NCI-H524 treated with DMSO at 0.1 percent for 48 hours (cell line): ENCODE results near the gene LRP1.

ENCODE experiments used
- DNase-seq: peaks from one replicate; lab custom pipeline; 2025; lab: John Stamatoyannopoulos, UW

The LRP1 gene

DNA sequence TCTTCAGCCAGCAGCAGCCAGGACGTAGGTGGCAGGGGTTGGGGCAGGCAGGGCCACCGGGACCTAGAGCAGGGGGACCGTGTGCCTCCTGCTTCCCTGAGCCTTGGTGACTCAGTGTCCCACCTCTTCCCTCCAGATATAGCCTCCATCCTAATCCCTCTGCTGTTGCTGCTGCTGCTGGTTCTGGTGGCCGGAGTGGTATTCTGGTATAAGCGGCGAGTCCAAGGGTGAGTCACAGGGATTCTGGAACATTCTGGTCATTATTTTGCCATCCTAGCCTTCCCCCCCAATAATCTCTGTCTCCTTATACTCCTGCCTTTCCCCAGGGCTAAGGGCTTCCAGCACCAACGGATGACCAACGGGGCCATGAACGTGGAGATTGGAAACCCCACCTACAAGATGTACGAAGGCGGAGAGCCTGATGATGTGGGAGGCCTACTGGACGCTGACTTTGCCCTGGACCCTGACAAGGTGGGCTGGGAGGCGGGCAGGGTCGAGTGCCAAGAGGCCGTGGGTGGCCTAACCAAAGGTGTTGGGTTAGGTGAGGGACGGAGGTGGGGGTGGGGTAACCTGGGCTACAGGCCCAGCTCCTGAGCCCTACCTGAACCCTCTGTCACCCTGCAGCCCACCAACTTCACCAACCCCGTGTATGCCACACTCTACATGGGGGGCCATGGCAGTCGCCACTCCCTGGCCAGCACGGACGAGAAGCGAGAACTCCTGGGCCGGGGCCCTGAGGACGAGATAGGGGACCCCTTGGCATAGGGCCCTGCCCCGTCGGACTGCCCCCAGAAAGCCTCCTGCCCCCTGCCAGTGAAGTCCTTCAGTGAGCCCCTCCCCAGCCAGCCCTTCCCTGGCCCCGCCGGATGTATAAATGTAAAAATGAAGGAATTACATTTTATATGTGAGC lies 83.8 kb downstream of the LRP1 start:
- no peak for DNase-seq

DNA sequence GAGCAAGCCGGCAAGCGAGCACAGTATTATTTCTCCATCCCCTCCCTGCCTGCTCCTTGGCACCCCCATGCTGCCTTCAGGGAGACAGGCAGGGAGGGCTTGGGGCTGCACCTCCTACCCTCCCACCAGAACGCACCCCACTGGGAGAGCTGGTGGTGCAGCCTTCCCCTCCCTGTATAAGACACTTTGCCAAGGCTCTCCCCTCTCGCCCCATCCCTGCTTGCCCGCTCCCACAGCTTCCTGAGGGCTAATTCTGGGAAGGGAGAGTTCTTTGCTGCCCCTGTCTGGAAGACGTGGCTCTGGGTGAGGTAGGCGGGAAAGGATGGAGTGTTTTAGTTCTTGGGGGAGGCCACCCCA lies 84.4 kb downstream of the LRP1 start:
- no peak for DNase-seq

DNA sequence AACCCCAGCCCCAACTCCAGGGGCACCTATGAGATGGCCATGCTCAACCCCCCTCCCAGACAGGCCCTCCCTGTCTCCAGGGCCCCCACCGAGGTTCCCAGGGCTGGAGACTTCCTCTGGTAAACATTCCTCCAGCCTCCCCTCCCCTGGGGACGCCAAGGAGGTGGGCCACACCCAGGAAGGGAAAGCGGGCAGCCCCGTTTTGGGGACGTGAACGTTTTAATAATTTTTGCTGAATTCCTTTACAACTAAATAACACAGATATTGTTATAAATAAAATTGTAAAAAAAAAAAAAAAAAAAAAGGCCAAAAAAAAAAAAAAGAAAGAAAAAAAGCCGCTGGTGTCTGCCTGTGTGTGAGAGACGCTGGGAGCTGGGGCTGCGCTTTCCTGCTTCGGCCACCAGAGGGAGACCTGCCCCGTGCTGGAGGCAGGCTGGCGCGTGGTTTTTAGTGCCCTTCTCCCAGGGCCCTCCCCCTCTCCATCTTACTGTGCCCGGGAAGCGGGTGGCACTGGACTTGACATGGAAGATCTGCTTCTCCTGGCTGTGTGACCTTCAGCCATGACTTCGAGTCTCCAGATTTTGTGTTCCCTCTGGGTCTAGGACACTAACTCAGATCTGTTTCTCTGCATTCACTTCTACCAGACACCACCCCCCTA lies 84.9 kb downstream of the LRP1 start:
- DNase-seq = no peak

DNA sequence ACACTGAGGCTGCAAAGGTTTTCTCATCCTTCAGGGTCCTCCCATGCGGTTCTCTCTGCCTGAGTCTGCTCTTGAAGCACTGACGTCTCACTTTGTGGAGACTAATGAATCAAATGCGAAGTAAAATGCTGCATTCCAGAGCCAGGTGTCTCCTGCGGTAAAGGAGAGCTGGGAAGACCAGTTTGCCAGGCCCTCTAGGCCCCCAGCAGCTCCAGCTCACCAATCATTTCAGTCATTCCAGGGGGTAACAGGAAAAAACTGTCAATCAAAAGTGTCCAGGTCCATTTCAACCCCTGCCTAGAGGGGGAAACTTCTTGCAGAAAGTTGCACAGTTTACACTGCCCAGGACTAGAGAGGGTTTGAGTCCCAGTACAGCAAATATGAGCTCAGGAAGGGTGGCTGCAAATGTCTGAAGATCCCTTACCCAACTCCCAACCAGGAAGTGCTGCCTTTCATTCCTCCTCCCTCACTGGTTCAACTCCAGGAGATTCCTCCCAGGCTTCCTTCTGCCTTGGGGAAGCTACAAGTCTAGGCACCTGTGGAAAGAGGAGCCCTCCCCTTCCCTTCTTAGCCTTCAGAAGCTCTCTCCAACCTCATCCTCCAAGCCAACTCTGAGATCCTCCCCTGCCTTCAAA lies 85.6 kb downstream of the LRP1 start:
- DNase-seq = no peak

DNA sequence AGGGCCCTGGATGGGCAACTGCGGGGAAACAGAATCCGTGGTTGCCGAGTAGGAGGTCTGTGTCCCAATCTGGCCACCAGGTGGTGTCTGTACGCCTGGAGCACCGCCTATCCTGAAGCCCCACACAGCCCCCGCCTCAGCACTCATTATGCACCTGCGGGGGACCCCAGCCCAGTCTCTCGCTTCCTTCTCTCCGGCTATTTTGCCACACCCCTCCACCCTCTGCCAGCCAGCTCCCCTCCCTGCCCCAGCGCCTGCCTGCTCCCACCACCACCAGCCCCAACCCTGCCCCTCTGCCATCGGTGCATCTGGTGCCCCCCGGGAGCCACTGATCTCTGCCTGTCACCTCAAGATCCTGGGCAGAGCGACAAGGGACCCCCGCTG lies 86.1 kb downstream of the LRP1 start:
- no peak for DNase-seq

DNA sequence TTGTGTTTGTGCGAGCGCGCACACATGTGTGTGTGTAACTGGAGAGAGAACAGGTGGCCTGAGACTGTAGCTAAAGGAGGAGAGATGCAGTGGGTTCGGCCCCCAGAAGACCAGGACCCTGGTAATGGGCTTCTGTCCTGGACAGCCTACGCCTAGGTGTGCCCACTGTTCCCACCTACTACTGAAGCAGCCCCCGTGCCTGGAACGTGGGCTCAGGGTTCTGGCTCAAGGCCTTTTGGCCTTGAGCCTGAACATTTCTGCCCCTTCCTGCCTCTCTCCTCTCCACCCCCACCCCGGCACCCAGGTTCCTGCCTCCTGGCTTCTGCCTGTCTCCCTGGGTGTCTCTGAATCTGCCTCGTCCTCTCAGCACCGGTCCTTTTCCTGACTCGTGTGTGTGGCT lies 86.8 kb downstream of the LRP1 start:
- no peak for DNase-seq

DNA sequence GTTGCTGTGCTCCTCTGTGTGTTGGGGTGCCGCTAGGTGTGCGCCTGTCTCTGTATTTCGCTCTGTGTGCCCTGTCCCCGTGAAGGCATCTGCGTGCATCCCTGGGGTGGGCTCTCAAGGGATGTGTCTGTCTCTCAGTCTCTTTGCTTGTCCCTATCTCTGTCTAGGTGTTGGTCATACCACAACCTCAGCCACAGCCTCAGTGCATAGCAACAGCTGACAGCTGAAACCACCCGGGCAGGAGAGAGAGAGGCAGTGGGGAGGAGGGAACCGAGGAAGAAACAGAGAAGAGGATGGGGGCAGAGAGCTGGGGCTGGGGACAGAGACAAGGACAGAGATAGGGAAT lies 87.4 kb downstream of the LRP1 start:
- DNase-seq = no peak

DNA sequence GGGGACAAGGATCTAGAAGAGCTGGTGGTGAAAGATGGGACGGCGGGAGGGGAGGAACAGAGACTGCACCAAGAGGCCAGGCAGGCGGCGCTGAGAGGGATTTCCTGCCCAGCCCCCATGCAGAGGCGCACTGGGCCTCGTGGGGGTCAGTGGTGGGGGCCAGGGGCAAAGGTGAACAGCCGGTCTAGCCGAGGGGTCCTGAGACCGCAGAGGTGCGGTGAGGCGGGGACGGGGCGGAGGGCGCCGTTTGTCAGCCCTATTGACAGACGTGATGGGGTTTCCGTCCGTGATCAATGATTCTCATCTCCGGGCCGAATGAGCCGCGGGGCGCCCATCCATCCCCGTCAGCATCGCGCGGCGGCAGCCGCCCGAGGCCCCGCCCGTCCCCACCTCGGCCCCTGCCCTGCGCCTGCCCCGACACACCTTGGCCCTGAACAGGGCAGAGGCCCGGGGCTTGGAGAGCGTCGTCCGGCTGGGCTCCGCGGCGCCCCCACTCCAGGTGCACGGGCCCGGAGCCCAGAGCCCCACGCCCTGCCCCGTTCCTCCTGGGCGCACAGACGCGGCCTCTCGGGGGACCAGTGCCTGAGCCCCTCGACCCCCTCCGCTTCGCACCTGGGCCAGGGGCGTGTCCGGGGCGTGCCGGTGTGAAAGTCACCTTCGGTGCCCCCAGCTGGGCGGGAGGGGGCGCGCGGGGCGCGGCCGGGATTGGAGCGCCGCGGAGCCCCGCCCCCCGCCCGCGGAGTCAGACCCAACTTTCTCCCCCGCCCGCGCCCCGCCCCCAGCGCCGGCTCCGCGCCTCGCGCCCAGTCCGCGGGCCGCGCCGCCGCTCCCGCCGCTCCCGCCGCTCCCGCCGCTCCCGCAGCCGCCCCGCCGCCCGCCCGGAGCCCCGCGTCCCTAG lies 88.0 kb downstream of the LRP1 start, which contains the start of gene NXPH4:
TSS of gene NXPH4 (plus strand) at position 781 of the 898 bp plus-strand sequence. CDS start 176 bp downstream, outside the sequence.
- no peak for DNase-seq

DNA sequence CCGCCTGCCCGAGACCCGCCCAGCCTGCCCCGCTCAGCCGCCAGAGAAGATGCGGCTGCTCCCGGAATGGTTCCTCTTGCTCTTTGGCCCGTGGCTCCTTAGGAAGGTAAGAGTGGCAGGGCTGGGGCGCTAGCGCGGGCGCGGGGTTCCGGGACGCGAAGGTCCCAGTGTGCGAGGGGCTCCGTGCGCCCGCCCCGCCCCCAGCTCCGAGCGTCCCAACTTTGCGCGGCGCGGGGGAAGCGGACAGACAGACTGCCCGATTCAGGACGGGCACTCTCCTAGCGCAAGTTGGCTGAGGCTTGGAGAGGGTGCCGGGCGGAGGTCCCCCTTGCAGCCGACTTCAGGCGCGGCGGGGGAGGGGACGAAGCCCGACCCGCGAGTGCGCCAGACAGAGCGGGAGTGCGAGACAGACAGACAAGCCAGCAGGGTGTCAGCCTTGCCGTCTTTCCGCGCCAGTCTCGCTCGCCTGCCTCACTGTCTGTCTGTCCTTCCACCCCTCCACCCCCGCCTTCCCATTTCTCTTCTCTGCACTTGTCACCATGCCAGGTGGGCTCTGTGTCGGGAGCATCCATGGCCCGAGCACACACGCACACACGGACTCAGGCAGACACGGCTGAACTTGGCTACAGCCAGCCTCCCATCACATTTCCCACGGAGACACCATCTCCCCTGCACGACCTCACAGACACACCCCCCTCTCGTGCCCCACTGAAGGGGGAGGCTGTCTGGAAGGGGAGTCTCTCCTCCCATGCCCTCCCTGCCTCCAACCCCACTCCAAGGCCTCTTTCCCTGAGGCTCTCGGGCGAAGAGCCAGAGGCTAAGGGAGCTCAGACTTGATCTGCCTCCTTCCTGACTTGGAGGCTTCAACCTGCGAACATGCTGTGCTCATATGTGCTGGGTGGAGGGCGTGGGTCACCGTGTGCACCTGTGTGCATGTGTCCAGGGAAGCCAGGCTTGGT lies 88.9 kb downstream of the LRP1 start:
- DNase-seq = no peak

DNA sequence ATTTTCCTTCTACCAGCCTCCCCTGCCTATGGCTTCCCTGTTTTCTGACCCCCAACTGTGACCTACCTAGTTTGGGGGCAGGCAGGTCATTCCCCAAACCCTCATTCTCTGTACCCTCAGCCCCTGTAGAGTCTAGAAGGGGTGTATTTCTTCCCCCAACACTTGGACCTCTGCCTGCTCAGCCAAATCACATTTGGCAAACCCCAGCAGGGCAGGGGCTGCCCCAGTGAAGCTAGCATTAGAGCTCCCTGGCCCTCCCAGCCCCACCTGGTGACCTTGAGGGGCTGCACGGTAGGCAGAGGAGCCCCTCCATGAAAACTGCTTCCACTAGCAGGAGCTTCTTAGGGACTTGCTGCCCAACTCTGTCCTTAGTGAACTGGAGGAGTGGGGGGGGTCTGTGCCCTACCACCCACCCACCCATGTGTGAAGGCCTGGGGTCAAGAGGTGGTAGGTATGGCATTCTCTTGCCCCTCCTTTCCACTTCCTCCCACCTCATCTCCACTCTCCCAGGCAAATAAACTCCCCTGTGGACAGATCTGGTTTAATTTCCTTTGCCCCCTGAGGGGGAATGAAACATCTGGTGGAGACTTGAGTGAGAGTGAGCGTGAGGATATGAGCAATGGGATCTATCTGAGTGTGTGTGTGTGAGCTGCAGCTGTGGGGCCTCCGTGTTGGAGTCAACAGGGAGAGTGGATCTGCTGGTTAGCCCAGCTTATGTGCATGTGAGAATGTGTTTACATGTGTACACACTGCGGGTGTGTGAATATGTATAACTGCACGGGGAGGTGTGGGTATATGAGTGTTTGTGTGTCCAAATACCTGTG lies 90.0 kb downstream of the LRP1 start:
- no peak for DNase-seq

DNA sequence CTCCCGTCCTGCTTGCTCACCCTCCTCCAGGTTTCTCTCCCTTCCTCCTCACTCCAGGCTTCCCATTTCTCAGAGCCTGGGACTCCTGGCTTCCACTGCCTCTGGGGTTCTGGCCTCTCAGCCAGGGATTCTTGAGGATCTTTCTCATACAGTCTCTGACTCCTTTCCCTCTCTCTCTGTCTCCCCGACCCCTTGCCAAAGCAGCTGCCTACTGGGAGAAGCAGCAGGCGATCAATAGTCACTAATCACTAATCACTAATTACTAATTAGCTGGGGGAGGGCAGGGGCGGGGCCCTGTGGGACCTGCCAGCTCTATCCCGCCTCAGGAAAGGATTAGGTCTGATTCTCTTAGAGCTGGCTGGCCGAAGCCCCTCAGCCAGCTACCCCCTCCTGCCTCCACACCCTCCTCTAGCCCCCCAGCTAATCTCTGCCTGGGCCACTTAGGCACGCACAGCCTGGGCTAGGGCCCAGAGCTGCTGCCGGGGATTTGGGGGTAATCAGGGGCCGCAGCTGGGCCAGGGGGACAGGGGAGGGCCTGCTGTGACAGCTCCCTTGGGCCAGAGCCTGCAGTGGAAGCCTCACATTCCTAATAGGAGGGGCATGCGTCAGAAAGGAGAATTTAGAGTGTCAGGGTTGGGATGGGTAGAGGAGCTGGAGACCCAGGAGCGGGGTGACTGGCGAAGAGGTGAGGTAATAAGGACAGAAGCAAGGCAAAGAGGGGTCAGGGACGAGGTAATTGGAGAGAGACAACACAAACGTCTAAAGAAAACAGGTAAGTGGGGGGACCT lies 91.1 kb downstream of the LRP1 start:
- no peak for DNase-seq

DNA sequence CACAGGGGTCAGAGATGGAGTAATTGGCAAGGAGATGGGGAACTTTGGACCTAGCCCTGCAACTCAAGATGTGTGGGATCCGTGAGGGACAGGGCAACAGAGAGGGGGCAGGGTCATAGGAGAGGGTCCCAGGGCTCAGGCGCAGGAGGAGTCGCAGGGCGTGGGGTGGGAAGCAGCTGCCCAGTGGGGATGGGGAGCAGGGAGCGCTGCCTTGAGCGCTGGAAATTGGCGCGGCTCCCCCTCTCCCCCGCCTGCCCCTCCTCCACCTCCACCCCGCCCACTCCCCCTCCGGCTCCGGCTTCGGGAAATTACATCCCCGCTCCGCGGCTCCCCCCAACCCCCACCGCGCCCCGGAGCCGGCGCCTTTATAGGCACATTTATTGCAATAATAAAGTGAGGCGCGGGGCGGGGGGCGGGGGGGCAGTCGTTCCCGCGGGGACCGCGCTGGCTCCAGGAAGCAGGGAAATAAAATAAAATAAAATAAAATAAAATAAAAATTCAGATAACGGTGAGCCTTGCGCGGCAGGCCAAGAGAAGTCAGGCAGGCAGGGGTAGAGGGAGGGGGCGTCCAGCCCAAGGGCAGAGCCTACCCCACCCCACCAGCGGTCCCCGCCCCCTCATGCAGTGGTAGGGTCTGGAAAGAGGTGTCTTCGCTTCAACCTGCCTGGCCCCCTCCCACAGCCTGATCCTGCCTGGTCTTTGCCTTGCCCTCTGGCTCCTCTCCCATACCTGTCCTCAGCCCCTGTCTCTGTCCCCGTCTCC lies 91.9 kb downstream of the LRP1 start:
- no peak for DNase-seq

DNA sequence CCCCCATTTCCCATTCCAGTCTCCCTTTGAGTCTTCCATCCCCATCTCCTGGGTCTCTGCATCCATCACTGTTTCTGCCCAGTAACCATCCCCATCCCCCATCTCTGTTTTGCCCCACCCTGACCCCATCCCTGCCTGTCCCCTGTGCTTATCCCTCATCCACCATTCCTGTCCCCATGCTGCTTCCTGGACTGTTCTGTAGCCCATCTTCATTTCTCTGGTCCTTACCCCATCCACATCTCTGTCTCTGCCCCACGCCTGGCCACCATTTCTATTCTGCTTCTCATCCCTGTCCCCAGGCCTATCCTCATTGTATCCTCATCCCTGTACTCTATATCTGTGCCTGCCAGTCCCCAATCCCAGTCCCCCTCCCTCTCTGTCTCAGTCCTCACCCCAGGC lies 92.5 kb downstream of the LRP1 start:
- DNase-seq = no peak

DNA sequence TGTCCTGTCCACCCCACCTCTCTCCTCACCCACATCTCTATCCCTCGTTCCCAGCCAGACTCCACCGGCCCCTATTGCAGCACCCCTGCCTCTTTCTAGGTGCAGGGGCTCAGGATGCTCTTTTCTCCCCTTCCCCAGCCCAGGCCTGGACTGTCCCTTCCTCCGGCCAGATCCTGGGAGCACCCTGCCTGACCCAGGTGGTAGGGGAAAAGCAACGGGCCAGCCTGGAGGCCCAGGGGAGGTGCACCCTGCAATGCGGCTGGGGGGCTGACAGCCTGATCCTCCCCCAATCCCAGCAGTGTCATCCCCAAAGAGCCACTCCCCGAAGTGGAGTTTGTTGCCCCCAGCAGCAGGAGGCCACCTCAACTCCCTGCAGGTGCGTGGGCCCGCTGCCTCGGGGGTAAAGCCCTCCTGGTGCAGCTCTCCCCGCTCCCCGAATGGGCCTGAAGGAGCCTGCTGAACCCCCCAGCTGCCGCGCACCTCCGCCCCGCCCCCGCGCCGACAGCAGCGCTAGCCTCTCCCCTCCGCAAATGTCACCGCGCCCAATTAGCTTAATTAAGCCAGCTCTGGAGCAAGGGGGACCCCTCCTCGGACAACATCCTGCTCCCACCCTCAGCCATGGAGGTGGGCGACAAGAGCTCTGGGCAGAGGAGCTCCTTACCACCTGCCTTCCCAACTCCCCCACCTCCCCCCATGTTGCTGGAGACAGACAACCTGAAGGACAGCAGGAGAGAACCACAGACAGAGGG lies 93.1 kb downstream of the LRP1 start:
- DNase-seq = no peak

DNA sequence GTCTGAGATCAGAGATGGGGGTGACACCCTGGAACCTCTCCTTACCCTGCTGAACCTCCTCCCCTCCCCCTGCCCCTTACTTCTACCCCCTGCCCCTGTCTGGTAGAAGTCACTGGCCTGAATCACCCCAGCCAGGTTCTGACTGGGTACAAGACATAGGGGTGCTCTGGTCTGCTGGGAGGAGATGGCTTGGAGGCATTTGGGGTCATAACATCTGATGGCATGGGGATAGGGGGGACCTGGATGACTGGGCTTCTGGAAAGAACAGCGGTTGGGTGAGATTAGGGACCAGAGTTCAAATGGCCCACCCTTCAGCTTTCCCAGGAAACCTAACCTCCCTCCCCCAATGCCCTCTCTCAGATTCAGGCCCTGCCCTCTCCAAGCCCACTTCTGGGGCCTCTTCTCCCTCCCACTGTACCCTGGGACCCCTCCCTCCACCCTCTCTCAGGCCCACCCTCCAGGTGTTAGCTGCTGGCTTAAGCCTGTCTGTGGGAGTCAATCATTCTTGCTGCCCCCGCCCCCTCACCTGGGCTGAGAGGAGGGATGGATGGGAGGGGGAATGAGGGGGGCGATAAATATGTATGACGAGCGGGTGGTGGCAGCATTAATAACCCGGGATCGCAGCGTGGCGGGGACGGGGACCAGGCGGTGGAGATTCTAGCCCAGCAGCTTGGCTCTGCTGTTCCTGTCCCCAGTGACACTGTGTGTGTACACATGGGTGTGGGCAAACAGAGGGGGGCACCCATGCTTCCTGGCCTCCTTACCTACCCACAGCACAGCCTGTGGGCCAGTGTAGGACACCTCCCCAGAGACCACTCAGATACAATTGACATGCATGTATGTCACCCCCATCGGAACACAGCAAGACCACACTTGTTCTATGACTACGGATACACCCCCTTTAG lies 94.3 kb downstream of the LRP1 start:
- DNase-seq = no peak
